Sigmoid colon (tissue), 7 donors: ENCODE results near the gene MAPK1IP1L. TPM values are rescaled to one million over a fixed set of nuclear protein-coding genes. Genes with fewer than 3 reads are reported as not detected.
"Not testable (repeated sequence)": the region's sequence is repeated elsewhere in the genome, so short reads cannot be mapped to it uniquely, and the experiment has no call there.

Source experiments
- DNase-seq: peaks from one replicate; pipeline ENCODE4 v3.0.0-alpha.2; 2019
- H3K27ac ChIP-seq, 4 donors: fragments of 200-600 bp; sonication (generic); one replicate each; pipeline ENCODE4 v1.5.1; 2016 to 2019; ENCODE audit warnings: mild to moderate bottlenecking in 1 of 4
- H3K27me3 ChIP-seq, 3 donors: fragments of 200-600 bp; sonication (generic); one replicate each; pipeline ENCODE4 v1.5.1; 2019; ENCODE audit warnings: mild to moderate bottlenecking in 1 of 3
- H3K36me3 ChIP-seq, 4 donors: fragments of 200-600 bp; sonication (generic); one replicate each; pipeline ENCODE4 v1.5.1; 2016 to 2019
- H3K4me1 ChIP-seq, 4 donors: fragments of 200-600 bp; sonication (generic); one replicate each; pipeline ENCODE4 v1.5.1; 2017 to 2019
- H3K4me3 ChIP-seq, 4 donors: fragments of 200-600 bp; sonication (generic); one replicate each; pipeline ENCODE4 v1.5.1; 2017 to 2019; ENCODE audit warnings: mild to moderate bottlenecking in 2 of 4, moderate library complexity in 1 of 4
- H3K9me3 ChIP-seq, 4 donors: fragments of 200-600 bp in 3 of 4; sonication (generic) in 3 of 4; one replicate each; pipeline versions ENCODE4 v1.5.1 to v1.6.1; 2013 to 2019
- EP300 ChIP-seq, 4 donors: sonication (generic); formaldehyde crosslinking; IDR thresholded peaks; one replicate each; pipeline ENCODE4 v1.6.1; 2017; ENCODE audit warnings: antibody characterized with exemption in 4 of 4
- POLR2A ChIP-seq, 2 donors: fragments of 450-650 bp; IDR thresholded peaks; one replicate each; pipeline ENCODE4 v1.6.1; 2016; ENCODE audit warnings: antibody characterized with exemption in 2 of 2, mild to moderate bottlenecking in 2 of 2, moderate library complexity in 2 of 2
- POLR2AphosphoS5 ChIP-seq, 4 donors: sonication (generic); formaldehyde crosslinking; IDR thresholded peaks; one replicate each; pipeline ENCODE4 v1.6.1; 2017; ENCODE audit warnings: antibody characterized with exemption in 4 of 4
- WGBS, 2 donors: extraction: QIAGEN DNeasy Blood & Tissue Kit; methylation state at CpG; one replicate each; pipeline ENCODE4 v1.1.7; 2013; 5-methylcytosine and 5-hydroxymethylcytosine counted together
- intact Hi-C: fragments of 100-400 bp; cut with DNase I; formaldehyde crosslinking; loops from one replicate; pipeline ENCODE4 v1.15.1; 2023
- polyA plus RNA-seq, 3 donors: library from polyadenylated mRNA; stranded (reverse); fragments of 200-250 nt; gene quantifications; one replicate each; pipeline ENCODE4 v1.2.3, GENCODE V29; 2013
- total RNA-seq, 4 donors: library from RNA; depleted of rRNA; stranded (reverse); fragments of >200 nt; gene quantifications; one replicate each; pipeline ENCODE4 v1.1.0, GENCODE V29; 2016
- TF ChIP-seq, protein P1 (sequence below), 4 experiments: fragments of 450-650 bp in 3 of 4; fragments of 200-600 bp in 1 of 4; IDR thresholded peaks; one replicate each; pipeline ENCODE4 v1.5.1; 2016 to 2019; ENCODE audit warnings: antibody characterized with exemption in 4 of 4, mild to moderate bottlenecking in 3 of 4, moderate library complexity in 2 of 4
- donor health status: healthy with polysubstance abuse.
- donor health status: Bipolar disorder and iron deficiency.
- donor health status: healthy.

MAPK1IP1L gene
- total and polyA plus RNA-seq, 7 donors = 25.2 to 67.1 (median 40.5) TPM

DNA sequence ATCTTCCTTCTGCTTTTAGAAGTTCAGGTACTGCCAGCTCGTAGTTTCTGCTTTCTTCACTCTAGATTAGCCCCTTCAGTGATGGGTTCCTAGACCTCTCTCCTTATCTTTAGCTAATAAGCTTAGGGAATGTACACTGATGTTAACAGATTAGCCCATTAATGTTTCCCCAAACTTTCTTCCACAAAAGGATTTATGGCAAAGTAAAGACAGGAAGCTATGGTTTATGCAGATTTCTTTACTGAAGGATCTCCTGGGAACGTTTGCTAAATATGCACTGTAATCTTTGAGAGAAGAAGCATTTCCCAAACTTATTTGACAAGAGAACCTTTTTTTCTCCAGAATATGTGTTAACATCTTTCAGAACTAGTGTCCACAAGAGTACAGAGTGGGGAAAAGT is 20.3 kb upstream of the MAPK1IP1L start:
- H3K27me3 ChIP-seq = no peaks in the 10 kb centered on the region

DNA sequence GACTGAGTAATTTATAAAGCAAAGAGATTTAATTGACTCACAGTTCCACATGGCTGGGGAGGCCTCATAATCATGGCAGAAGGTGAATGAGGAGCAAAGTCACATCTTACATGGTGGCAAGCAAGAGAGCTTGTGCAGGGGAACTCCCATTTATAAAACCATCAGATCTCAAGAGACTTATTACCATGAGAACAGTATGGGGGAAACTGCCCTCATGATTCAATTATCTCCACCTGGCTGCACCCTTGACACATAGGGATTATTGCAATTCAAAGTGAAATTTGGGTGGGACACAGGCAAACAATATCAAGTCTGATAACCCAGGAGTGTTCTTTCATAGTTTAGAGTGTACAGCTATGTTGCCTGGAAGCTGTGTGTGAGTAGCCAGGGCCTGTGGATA is 13.5 kb upstream of the MAPK1IP1L start:
- peaks cover 0 to 10% (median 6%) of the 10 kb centered on the region in 4 donors for H3K36me3 ChIP-seq
- intact Hi-C loops, DNase-seq, H3K4me3 ChIP-seq, H3K9me3 ChIP-seq, H3K4me1 ChIP-seq, H3K27me3 ChIP-seq, H3K27ac ChIP-seq: not testable (repeated sequence)

More for the DNA sequence above, 20.3 kb upstream of the MAPK1IP1L start:
- H3K27ac ChIP-seq = no peak overlapping the region
- peaks cover 0 to 36% (median 22%) of the 10 kb centered on the region in 4 donors for H3K4me1 ChIP-seq
- TF ChIP-seq EP300 (IDR thresholded peaks at IDR 0.05) = no peak
- TF ChIP-seq, protein P1, sequence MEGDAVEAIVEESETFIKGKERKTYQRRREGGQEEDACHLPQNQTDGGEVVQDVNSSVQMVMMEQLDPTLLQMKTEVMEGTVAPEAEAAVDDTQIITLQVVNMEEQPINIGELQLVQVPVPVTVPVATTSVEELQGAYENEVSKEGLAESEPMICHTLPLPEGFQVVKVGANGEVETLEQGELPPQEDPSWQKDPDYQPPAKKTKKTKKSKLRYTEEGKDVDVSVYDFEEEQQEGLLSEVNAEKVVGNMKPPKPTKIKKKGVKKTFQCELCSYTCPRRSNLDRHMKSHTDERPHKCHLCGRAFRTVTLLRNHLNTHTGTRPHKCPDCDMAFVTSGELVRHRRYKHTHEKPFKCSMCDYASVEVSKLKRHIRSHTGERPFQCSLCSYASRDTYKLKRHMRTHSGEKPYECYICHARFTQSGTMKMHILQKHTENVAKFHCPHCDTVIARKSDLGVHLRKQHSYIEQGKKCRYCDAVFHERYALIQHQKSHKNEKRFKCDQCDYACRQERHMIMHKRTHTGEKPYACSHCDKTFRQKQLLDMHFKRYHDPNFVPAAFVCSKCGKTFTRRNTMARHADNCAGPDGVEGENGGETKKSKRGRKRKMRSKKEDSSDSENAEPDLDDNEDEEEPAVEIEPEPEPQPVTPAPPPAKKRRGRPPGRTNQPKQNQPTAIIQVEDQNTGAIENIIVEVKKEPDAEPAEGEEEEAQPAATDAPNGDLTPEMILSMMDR (IDR thresholded peaks at IDR 0.05) = no peak
- TF ChIP-seq POLR2AphosphoS5 (IDR thresholded peaks at IDR 0.05) = no peak
- no peak for DNase-seq
- peaks cover 0 to 4% (median 0%) of the 10 kb centered on the region in 4 donors for H3K36me3 ChIP-seq
- WGBS, 2 donors = 52 to 66% methylated on average over 2 of the region's 2 CpGs
- H3K9me3 ChIP-seq = no peaks in the 10 kb centered on the region
- intact Hi-C loops = no loop called here
- H3K4me3 ChIP-seq = no peak overlapping the region

DNA sequence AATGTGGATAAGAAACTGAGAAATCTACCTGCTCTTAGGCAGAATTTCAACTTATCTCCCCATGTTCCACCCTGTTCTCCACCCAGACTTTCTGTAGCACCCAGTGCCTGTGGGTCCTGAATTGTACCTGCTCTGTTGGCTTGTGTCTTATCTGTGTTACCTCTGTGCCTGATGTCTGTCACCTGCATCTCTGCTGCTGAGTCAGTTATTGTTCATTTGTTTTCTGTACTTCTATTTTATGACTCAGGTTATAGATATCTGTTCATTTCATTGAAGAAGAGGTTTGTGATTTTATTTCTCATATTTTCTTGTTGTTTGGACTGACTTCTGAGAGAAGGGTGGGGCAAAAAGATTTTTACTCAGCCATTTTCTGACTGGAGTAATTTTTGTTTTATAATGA is 12.7 kb upstream of the MAPK1IP1L start:
- peaks cover 0 to 17% (median 10%) of the 10 kb centered on the region in 4 donors for H3K36me3 ChIP-seq
- intact Hi-C loops = no loop called here
- no peaks in the 10 kb centered on the region for H3K9me3 ChIP-seq
- peaks cover 0 to 3% (median 1%) of the 10 kb centered on the region in 4 donors for H3K4me1 ChIP-seq
- no peak for TF ChIP-seq POLR2AphosphoS5 (IDR thresholded peaks at IDR 0.05)
- no peak for TF ChIP-seq EP300 (IDR thresholded peaks at IDR 0.05)
- TF ChIP-seq, protein P1 (IDR thresholded peaks at IDR 0.05) = no peak
- no peak for TF ChIP-seq POLR2A (IDR thresholded peaks at IDR 0.05)
- no peak overlapping the region for H3K27ac ChIP-seq
- H3K27me3 ChIP-seq = no peaks in the 10 kb centered on the region
- H3K4me3 ChIP-seq = no peak overlapping the region
- no peak for DNase-seq

DNA sequence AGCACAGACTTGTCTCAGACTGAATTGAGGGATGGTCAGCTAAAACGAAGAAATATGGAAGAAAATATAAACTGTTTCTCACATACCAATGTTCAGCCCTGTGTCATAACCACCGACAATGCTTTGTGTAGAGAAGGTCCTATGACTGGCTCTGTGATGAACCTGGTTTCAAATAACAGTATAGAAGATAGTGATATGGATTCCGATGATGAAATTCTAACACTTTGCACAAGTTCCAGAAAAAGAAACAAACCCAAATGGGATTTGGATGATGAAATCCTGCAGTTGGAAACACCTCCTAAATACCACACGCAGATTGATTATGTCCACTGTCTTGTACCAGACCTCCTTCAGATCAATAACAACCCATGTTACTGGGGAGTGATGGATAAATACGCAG is 7.9 kb upstream of the MAPK1IP1L start:
- H3K4me1 ChIP-seq = no peaks in the 10 kb centered on the region
- 95 to 97% methylated on average over 5 of the region's 5 CpGs for WGBS, 2 donors
- TF ChIP-seq, protein P1 (IDR thresholded peaks at IDR 0.05) = no peak
- no peak for TF ChIP-seq EP300 (IDR thresholded peaks at IDR 0.05)
- no peak for DNase-seq
- H3K27ac ChIP-seq = no peak overlapping the region
- H3K4me3 ChIP-seq = no peak overlapping the region
- peaks cover 0 to 20% (median 7%) of the 10 kb centered on the region in 4 donors for H3K36me3 ChIP-seq
- H3K27me3 ChIP-seq = no peaks in the 10 kb centered on the region
- no peaks in the 10 kb centered on the region for H3K9me3 ChIP-seq
- intact Hi-C loops = no loop called here

DNA sequence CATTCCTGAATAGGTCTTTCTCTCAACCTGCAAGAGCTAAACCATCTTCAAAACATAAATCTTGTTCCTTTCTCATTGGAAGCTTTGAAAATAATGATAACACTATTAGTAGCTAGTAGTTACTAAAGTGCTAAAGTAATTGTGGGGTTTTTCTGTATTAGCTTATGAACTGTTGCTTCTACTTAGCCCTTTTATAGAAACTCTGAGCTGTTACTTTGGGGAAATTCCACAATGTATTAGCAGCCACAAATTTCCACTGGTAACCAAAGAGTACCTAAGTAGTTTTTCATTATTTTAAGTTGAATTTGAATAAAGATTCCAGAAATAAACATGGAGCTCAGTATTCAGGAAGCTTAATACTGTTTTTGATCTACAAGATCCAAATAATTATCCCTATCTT is 6.4 kb upstream of the MAPK1IP1L start:
- H3K4me1 ChIP-seq = no peaks in the 10 kb centered on the region
- no peaks in the 10 kb centered on the region for H3K9me3 ChIP-seq
- no peaks in the 10 kb centered on the region for H3K27me3 ChIP-seq
- H3K4me3 ChIP-seq = no peak overlapping the region
- intact Hi-C loops = no loop called here
- peaks cover 0 to 20% (median 7%) of the 10 kb centered on the region in 4 donors for H3K36me3 ChIP-seq
- no peak overlapping the region for H3K27ac ChIP-seq
- TF ChIP-seq, protein P1 (IDR thresholded peaks at IDR 0.05) = no peak
- TF ChIP-seq EP300 (IDR thresholded peaks at IDR 0.05) (no peak), POLR2A (IDR thresholded peaks at IDR 0.05) (no peak), POLR2AphosphoS5 (IDR thresholded peaks at IDR 0.05) (no peak)
- DNase-seq = no peak
